ENCODE measurements around the gene EFCAB6.

The EFCAB6 gene

DNA sequence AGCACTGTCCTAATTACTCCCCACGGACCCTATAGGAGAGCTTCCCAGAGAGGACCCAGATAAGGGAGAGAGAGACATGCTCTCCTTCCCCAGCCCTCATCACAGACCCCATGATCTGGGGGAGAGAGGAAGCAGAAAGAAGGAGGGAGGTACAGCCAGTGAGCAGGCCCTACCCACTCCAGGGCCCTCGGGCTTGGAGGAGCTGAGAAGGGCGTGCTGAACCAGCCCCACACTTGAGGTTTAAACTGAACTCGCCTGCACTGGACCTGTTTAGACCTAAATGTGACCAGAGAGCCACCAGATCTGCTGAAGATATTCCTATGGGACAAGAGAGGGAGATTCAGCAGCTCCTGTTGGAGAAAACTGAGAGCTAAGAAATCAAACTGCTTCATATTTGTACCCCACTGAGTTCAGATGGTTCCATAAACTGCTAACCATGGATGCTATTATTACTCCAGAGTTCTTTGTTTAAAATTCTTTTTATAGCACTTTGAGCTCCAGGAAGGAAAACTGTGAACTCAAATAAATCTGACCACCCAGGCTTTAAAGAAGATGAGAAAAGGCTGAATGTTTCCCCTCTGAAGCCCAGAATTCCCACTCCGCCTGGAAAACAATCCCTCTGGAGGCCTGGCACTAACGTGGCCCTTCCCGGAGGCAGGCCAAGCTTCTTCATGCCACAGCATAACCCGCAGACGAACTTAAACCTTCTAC is 67.2 kb downstream of the EFCAB6 start:
- H3K27me3 ChIP-seq (replicated peaks; ENCODE audit: control insufficient read depth, insufficient read depth, low read length): peaks cover 4% of the 10 kb centered on the region; the same call in 1 of the 2 replicates
- H3K36me3 ChIP-seq (ENCODE audit: control insufficient read depth, insufficient read depth, low read length): no peaks in the 10 kb centered on the region
- DNase-seq (ENCODE audit: extremely low read depth, insufficient read length): no peak
- TF ChIP-seq, protein P1, sequence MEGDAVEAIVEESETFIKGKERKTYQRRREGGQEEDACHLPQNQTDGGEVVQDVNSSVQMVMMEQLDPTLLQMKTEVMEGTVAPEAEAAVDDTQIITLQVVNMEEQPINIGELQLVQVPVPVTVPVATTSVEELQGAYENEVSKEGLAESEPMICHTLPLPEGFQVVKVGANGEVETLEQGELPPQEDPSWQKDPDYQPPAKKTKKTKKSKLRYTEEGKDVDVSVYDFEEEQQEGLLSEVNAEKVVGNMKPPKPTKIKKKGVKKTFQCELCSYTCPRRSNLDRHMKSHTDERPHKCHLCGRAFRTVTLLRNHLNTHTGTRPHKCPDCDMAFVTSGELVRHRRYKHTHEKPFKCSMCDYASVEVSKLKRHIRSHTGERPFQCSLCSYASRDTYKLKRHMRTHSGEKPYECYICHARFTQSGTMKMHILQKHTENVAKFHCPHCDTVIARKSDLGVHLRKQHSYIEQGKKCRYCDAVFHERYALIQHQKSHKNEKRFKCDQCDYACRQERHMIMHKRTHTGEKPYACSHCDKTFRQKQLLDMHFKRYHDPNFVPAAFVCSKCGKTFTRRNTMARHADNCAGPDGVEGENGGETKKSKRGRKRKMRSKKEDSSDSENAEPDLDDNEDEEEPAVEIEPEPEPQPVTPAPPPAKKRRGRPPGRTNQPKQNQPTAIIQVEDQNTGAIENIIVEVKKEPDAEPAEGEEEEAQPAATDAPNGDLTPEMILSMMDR (IDR thresholded peaks at IDR 0.05; ENCODE audit: insufficient read depth, low read length, poor library complexity, severe bottlenecking): no peak
- no peak overlapping the region for H3K4me3 ChIP-seq (replicated peaks; ENCODE audit: low read depth, low read length)

DNA sequence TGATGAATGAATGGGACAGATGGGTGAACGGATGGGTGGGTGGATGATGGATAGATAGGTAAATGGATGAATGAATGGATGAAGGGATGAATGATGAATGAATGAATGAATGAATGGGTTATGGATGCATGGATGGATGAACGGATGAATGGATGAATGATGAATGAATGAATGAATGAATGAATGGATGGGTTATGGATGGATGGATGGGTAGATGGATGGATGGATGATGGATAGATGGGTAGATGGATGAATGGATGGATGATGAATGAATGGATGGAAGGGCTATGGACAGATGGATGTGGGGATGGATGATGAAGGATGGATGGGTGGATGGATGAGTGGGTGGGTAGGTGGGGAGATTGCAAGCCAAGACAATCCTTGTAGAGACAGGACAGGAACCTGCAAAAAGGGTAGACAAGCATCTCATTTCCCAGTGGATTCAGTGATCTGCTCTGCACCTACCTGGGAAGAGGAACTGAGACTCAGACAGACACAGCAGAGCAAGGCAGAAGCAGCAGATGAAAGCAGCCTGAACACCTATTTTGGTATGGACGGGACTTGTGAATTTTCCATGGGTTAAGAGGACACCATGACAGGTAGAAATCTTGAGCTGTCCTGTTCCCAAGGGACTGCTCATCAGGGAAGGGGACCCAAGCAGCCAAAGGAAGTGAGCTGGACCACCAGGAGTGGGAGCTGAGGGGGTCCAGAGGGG is 68.0 kb downstream of the EFCAB6 start:
- H3K4me3 ChIP-seq (replicated peaks; ENCODE audit: low read depth, low read length): no peak overlapping the region
- DNase-seq (ENCODE audit: extremely low read depth, insufficient read length): no peak
- peaks cover 3% of the 10 kb centered on the region; the same call in 1 of the 2 replicates for H3K27me3 ChIP-seq (replicated peaks; ENCODE audit: control insufficient read depth, insufficient read depth, low read length)
- TF ChIP-seq, protein P1 (IDR thresholded peaks at IDR 0.05; ENCODE audit: insufficient read depth, low read length, poor library complexity, severe bottlenecking): no peak
- H3K36me3 ChIP-seq (ENCODE audit: control insufficient read depth, insufficient read depth, low read length): no peaks in the 10 kb centered on the region

DNA sequence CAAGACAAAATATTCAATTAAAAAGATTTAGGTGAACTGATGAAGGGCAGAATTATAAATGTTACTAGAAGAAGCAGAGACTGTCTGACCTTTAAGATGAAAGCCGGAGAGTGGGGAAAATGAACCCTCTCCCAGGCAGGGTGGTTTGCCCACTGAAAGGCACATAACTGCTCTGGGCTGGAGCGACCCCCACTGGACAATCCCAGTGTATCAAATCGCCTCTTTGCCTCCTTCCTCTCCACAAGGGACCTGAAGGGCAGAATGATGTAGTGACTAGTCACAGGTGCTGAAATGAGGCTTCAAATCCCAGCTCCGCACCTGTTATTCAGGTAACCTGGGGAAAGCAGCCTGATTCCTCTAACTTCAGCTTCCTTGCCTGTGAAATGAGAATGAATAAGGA is 69.0 kb downstream of the EFCAB6 start:
- H3K36me3 ChIP-seq (ENCODE audit: control insufficient read depth, insufficient read depth, low read length): no peaks in the 10 kb centered on the region
- H3K27me3 ChIP-seq (replicated peaks; ENCODE audit: control insufficient read depth, insufficient read depth, low read length): 0 out of 2 replicates have a peak, but pooled peaks cover 1% of the 10 kb centered on the region
- no peak for DNase-seq (ENCODE audit: extremely low read depth, insufficient read length)
- H3K4me3 ChIP-seq (replicated peaks; ENCODE audit: low read depth, low read length): no peak overlapping the region
- TF ChIP-seq, protein P1 (IDR thresholded peaks at IDR 0.05; ENCODE audit: insufficient read depth, low read length, poor library complexity, severe bottlenecking): peak; percentile 25

DNA sequence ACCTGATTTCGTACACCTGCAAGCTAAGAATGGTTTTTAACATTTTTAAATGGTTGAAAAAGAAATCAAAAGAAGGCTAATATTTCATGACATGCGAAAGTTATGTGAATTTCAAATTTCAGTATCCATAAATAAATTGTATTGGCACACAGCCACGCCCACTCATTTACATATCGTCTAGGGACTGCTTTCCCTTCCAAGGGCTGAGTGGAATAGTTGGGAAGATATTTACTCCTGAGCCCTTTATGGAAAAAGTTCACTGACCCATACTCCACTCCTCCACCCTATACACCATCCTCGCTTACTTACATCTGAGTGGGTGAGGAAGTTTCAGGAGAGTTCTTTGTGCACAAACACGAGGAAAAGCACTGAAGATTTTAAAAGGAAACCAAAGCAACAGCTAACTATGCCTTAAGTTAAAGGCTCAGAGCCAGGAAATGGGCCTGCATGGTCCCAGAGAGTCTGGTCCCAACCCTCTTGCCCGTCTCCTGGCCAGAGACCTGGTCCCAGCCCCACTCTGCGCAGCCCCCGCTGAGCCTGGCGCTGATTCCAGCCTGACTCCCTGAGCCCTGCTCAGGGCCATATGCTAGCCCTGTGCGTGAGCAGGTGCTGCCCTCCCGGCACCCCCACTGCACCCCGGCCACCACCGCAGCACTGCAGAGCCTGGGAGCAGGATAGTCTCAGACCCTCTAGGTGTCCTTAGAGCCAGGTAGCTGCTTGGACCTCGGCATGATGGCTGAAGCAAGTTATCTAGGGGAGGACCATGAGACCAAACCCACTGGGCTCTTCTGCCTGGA is 69.8 kb downstream of the EFCAB6 start:
- no peak for DNase-seq (ENCODE audit: extremely low read depth, insufficient read length)
- TF ChIP-seq, protein P1 (IDR thresholded peaks at IDR 0.05; ENCODE audit: insufficient read depth, low read length, poor library complexity, severe bottlenecking): no peak
- no peaks in the 10 kb centered on the region for H3K36me3 ChIP-seq (ENCODE audit: control insufficient read depth, insufficient read depth, low read length)

DNA sequence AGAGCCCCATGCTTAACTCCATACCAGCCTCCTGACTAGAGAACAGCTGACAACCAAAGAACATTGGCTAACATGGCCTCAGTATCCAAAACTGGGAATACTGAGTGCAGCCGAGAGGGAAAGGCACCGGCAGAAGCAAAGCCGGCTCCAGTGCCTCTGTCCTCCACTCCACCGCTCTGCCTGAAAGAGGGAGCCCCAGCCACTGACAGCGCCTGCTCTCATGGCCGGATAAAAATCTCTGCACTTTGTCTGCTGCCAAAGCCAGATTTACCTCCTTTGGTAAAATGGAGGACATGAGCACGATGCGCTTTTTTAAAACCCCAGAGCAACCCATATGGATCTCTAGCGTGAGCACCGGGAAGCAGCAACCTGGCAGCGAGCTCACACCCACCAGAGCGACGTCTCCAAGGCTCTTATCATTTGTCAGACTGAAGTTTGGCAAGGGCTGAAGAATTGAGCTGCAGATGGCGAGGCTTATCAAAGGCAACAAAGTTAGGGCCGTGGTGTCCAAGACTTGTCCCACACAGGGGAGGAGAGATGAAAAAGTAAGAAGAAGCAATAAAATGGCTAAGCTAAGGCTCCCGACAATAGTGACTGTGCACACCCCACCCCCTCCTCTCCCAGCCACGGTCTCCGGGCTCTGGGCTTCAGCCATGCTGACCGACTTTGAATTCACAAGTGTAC is 71.4 kb downstream of the EFCAB6 start:
- TF ChIP-seq, protein P1 (IDR thresholded peaks at IDR 0.05; ENCODE audit: insufficient read depth, low read length, poor library complexity, severe bottlenecking): no peak
- peaks cover 1% of the 10 kb centered on the region; the same call in 1 of the 2 replicates for H3K27me3 ChIP-seq (replicated peaks; ENCODE audit: control insufficient read depth, insufficient read depth, low read length)

More for the DNA sequence above, 69.8 kb downstream of the EFCAB6 start:
- Histone ChIP-seq H3K27me3 (replicated peaks; ENCODE audit: control insufficient read depth, insufficient read depth, low read length) (0 out of 2 replicates have a peak, but pooled peaks cover 1% of the 10 kb centered on the region), H3K4me3 (replicated peaks; ENCODE audit: low read depth, low read length) (no peak overlapping the region)

More for the DNA sequence above, 71.4 kb downstream of the EFCAB6 start:
- Histone ChIP-seq H3K4me3 (replicated peaks; ENCODE audit: low read depth, low read length) (no peak overlapping the region), H3K36me3 (ENCODE audit: control insufficient read depth, insufficient read depth, low read length) (no peaks in the 10 kb centered on the region)
- DNase-seq (ENCODE audit: extremely low read depth, insufficient read length): no peak

Measured in GM06990 (cell line).